ENCODE results near the gene ANKLE1. TPM values are rescaled to one million over a fixed set of nuclear protein-coding genes. Genes with fewer than 3 reads are reported as not detected.

Gene ANKLE1
- total and polyA plus RNA-seq, 10 donors, result 1.9 to 5.0 (median 2.9) TPM

DNA sequence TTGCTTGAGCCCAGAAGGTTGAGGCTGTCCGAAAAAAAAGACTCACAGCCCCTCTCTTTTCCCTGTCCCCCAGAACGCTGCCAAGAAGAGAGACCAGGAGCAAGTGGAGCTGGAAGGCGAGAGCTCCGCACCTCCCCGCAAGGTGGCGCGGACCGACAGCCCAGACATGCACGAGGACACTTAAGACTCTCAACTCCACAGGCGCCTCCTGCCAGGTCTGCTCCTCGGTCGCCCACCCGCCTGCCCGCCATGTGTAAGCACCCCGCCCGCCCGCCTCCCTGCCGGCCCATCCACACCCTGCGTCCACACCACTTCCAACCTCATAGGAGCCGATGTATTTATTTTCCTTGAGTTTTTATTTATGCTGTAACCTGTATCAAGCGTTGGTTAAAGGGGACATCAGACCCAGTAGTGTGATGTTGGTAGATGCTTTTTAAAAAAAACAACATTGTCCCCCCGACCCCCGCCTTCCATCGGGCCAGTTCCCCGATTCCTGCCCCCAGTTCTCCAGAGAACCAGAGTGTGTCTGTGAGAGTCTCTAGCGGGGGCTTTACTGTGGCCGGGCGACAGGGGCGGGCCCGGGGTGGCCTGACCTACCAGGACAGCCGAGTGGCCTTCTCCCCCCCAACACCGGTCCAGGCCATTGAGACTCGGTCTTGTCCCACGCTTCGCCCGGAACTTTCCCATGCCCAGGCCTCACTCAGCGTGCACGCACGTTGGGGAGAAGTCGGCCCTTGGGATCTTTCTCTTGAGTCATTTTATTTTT is 38.0 kb downstream of the ANKLE1 start:
- no peak overlapping the region for H3K27ac ChIP-seq
- TF ChIP-seq POLR2AphosphoS5 (IDR thresholded peaks at IDR 0.05) (no peak), POLR2A (IDR thresholded peaks at IDR 0.05) (no peak)
- TF ChIP-seq, protein P1, sequence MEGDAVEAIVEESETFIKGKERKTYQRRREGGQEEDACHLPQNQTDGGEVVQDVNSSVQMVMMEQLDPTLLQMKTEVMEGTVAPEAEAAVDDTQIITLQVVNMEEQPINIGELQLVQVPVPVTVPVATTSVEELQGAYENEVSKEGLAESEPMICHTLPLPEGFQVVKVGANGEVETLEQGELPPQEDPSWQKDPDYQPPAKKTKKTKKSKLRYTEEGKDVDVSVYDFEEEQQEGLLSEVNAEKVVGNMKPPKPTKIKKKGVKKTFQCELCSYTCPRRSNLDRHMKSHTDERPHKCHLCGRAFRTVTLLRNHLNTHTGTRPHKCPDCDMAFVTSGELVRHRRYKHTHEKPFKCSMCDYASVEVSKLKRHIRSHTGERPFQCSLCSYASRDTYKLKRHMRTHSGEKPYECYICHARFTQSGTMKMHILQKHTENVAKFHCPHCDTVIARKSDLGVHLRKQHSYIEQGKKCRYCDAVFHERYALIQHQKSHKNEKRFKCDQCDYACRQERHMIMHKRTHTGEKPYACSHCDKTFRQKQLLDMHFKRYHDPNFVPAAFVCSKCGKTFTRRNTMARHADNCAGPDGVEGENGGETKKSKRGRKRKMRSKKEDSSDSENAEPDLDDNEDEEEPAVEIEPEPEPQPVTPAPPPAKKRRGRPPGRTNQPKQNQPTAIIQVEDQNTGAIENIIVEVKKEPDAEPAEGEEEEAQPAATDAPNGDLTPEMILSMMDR (IDR thresholded peaks at IDR 0.05 in 8 of 11, conservative IDR thresholded peaks at IDR 0.05 in 3 of 11), result no peak
- peaks cover 0 to 33% (median 7%) of the 10 kb centered on the region in 6 donors for H3K4me1 ChIP-seq
- intact Hi-C loops (cut with DNase I; ENCODE audit: low total_unique reads), result no loop called here
- H3K9me3 ChIP-seq, result no peaks in the 10 kb centered on the region
- WGBS, 5 donors, result 92 to 97% (median 93%) methylated on average over 39 to 40 of the region's 40 CpGs
- no peaks in the 10 kb centered on the region for H3K27me3 ChIP-seq (replicated peaks in 1 of 7)
- no peak overlapping the region for H3K4me3 ChIP-seq
- no peak for DNase-seq
- H3K36me3 ChIP-seq, result peaks cover 0 to 84% (median 57%) of the 10 kb centered on the region in 6 donors

DNA sequence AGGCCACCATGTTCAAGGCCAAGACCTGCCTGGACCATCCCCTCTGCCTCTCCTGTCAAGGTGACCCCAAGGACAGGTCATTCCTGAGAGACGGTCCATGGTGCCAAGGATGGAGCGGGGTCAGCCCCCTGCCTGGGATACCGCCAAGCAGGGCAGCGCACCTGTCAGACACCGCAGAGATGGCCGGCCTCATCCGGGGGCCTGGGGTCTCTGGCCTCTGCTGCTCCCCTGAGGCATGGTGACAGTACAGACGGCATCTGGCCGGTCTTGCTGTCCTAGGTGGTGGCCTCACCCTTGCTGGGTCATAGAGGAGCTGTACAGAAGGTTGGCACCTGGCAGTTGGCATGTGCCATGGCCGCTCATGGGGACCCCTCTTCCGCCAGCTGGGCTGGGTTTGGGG is 38.7 kb downstream of the ANKLE1 start:
- peaks cover 0 to 82% (median 53%) of the 10 kb centered on the region in 6 donors for H3K36me3 ChIP-seq
- 83 to 91% (median 88%) methylated on average over 6 to 11 of the region's 11 CpGs for WGBS, 5 donors
- no peak overlapping the region for H3K4me3 ChIP-seq
- no peaks in the 10 kb centered on the region for H3K27me3 ChIP-seq (replicated peaks in 1 of 7)
- peaks cover 0 to 33% (median 7%) of the 10 kb centered on the region in 6 donors for H3K4me1 ChIP-seq
- TF ChIP-seq POLR2A (IDR thresholded peaks at IDR 0.05) (no peak), POLR2AphosphoS5 (IDR thresholded peaks at IDR 0.05) (peak in 2 of 3 donors; percentile 5 to 18)
- TF ChIP-seq, protein P1 (IDR thresholded peaks at IDR 0.05 in 8 of 11, conservative IDR thresholded peaks at IDR 0.05 in 3 of 11), result no peak
- intact Hi-C loops (cut with DNase I; ENCODE audit: low total_unique reads), result no loop called here
- H3K27ac ChIP-seq, result no peak overlapping the region
- no peak for DNase-seq
- H3K9me3 ChIP-seq, result no peaks in the 10 kb centered on the region

DNA sequence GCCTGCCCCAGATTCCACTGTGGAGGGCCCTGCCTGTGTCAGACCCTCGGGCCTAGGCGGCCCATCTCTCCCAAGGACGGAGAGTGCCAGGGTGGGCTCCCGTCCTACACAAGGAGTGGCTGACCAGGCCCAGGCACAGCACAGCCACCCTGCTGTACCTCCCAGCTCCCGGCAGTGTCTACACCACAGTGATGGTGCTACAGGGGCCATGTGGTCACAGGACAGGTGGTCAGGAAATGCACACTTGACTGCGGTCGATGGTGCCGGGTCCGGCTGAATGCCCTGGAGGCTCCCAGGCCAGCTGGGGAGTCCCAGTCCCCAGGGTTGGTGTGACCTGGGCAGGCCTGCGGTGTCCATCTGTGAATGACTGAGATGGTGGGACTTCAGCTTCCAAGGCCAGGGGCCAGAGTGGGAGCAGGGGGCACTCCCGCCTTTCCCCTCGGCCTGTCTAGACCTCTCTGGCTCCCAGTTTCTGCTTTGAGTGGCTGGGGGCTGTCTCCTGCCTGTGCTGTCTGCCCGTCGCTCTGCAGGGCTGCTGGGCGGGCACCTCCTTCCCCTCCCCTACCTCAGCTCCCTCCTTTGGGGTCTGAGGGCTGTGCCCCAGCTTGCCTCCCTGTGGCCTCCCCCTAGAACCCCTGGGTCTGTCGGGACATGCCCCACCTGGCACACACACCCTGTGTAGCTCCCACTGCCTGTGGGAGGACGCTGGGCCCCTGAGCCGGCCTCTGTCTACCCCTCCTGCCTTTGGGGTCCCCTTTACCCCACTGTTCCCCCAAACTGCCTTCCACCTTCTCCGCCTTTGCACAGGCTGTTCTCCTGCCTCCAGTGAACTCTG is 40.2 kb downstream of the ANKLE1 start:
- H3K4me1 ChIP-seq, result peaks cover 0 to 30% (median 7%) of the 10 kb centered on the region in 6 donors
- no peak overlapping the region for H3K4me3 ChIP-seq
- H3K27me3 ChIP-seq (replicated peaks in 1 of 7), result no peaks in the 10 kb centered on the region
- H3K36me3 ChIP-seq, result peaks cover 0 to 68% (median 39%) of the 10 kb centered on the region in 6 donors
- intact Hi-C loops (cut with DNase I; ENCODE audit: low total_unique reads), result no loop called here
- H3K9me3 ChIP-seq, result no peaks in the 10 kb centered on the region
- WGBS, 5 donors, result 80 to 95% (median 87%) methylated on average over 9 to 19 of the region's 19 CpGs
- peak in 1 of 3 donors; percentile 55 for TF ChIP-seq POLR2AphosphoS5 (IDR thresholded peaks at IDR 0.05)
- TF ChIP-seq, protein P1 (IDR thresholded peaks at IDR 0.05 in 8 of 11, conservative IDR thresholded peaks at IDR 0.05 in 3 of 11), result no peak
- DNase-seq, result no peak
- H3K27ac ChIP-seq, result no peak overlapping the region

DNA sequence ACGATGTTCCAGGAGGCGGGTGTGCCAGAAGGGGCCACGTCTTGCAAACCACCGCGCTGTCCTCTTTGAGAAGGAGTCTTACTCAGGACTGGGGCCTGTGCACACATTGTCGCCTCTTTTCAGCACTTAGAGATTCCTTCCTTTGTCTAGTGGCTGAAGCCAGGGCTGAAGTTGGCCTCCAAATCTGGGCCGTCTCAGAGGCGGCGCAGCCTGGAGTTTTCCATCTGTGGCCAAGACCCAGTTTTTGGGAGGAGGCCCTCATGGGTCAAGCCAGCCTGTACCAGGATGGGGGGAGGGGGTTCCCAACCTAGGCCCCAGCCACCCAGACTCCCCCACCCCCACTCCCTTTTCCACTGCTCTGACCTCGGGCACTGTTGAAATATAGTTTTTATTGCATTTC is 41.2 kb downstream of the ANKLE1 start:
- no peaks in the 10 kb centered on the region for H3K9me3 ChIP-seq
- intact Hi-C loops (cut with DNase I; ENCODE audit: low total_unique reads), result no loop called here

More for the DNA sequence above, 41.2 kb downstream of the ANKLE1 start:
- peaks cover 0 to 58% (median 37%) of the 10 kb centered on the region in 6 donors for H3K36me3 ChIP-seq
- no peak overlapping the region for H3K4me3 ChIP-seq
- WGBS, 5 donors, result 71 to 85% (median 79%) methylated on average over 10 of the region's 10 CpGs
- no peaks in the 10 kb centered on the region for H3K27me3 ChIP-seq (replicated peaks in 1 of 7)
- H3K27ac ChIP-seq, result no peak overlapping the region
- TF ChIP-seq POLR2A (IDR thresholded peaks at IDR 0.05) (no peak), POLR2AphosphoS5 (IDR thresholded peaks at IDR 0.05) (no peak)
- TF ChIP-seq, protein P1 (IDR thresholded peaks at IDR 0.05 in 8 of 11, conservative IDR thresholded peaks at IDR 0.05 in 3 of 11), result no peak
- no peak for DNase-seq
- H3K4me1 ChIP-seq, result peaks cover 0 to 25% (median 10%) of the 10 kb centered on the region in 6 donors

Measured in spleen (tissue), 11 donors.